Measurements from ENCODE around the gene ST6GALNAC3.

Gene ST6GALNAC3

DNA sequence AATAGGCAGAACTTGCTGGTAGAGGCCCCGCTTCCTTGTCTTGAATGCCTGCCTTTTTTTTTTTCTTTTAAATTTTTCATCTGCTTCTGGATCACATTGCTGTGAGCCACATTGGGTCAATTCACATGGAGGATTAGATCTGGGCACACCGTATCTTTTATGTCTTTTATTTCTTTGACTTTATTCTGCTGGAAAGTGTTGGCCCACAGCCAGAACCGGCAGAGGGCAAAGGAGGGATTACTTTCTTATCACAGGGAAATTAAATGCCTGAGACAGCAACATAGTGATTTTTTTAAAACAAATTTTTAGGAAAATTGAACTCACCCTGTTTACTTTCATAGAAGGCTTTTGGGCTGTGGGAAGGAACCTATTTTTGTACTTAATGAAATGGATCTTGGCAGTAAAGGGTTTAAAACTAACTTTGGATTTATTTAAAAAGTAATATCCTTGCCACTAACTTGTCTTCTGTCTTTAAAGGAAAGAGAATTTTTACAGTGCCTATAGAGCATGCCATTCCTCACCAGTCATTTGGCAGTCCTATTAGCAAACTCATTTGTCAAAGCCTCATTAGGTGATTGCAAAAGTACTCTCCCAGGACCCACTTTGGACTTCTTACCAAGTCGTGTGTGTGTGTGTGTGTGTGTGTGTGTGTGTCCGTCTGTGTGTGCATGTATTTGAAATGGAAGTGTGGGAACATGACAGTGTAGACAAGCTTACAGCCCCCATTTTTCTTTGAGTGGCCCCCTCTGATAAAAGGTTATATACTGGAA is 68.4 kb downstream of the ST6GALNAC3 start:
- no peak for DNase-seq (ENCODE audit: low read depth)

- DNase-seq (ENCODE audit: low read depth) = no peak
Measured at GRCh38 chr1:76144247-76144646, 69.7 kb downstream of the ST6GALNAC3 start.

DNA sequence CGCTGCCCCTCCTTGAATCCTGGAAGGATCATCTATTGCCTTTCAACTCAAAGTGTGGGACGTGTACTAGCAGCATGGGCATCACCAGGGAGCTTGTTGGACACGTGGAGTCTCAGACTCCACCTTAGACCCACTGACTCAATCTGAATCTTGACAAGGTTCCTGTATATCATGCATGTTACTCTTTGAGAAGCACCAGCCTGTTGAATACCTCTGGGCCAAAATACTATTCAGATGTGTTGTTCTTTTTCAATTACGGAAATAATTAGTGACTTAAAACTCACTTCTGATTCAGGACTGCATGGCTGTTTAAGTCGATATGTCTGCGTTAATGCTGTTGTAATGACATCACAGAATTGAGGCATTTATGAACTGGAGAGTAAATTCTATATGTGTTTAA is 70.8 kb downstream of the ST6GALNAC3 start:
- DNase-seq (ENCODE audit: low read depth) = no peak

DNA sequence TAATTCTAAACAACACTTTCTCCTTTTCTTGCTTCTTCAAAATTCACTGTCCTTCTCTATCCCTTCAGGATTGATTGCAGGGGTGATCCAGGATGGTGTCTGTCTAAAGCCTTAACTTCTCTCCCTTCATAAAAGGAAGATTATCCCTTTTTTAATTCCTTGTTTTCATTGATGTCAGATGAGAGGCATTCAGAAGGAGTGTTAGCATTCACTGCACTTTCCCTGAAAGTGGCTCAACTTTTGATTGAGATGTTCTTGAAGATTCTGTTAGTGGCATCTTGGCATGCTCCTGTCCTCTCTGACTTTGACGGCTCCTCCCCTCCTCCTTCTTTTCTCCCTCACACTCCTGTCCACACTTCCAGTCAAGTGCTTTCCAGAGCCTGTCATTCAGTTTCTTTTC is 71.6 kb downstream of the ST6GALNAC3 start:
- DNase-seq (ENCODE audit: low read depth) = no peak

DNA sequence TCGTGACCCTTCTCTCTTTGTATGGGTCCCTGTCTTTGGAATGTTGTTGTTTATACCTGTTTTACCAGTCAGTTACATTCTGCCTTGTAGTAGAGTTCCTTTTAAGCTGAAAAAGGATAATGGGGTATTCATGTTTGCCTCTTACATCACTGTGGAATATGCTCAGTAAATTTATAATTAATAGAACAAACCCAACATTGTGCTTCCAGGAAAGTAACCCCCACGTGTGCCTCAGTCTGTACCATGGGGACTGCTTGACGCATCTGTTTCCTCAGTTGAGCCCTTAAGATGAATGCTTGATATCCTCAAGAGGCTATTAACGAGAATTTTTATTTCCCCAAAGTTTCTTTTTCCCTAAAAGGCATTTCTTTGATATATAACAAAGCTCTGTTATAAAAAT is 73.4 kb downstream of the ST6GALNAC3 start:
- no peak for DNase-seq (ENCODE audit: low read depth)

GRCh38 chr1:76148460-76148859 is 73.9 kb downstream of the ST6GALNAC3 start:
- no peak for DNase-seq (ENCODE audit: low read depth)

GRCh38 chr1:76153841-76154205 is 79.3 kb downstream of the ST6GALNAC3 start:
- DNase-seq (ENCODE audit: low read depth) = no peak

GRCh38 chr1:76154206-76154956 is 79.8 kb downstream of the ST6GALNAC3 start:
- DNase-seq (ENCODE audit: low read depth) = peak; percentile 43

DNA sequence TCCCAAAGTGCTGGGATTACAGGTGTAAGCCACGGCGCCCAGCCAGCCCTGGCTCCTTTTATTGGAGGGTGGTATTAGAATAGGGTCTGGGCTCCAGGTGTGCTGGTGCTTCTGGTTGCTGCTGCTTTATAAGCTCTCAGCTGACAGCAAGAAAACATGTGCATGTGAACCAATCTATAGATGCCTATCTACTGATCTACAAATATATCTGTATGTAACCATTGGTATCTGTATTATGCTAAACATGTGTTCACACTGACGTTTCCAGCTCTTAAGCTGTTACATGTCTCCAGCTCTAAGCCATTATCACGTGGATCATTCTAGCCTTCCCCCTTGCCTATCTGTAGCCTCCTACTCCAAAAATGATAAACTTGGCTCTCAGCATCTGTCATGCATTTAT is 82.4 kb downstream of the ST6GALNAC3 start:
- DNase-seq (ENCODE audit: low read depth) = no peak

- no peak for DNase-seq (ENCODE audit: low read depth)
Measured at GRCh38 chr1:76158126-76158525, 83.6 kb downstream of the ST6GALNAC3 start.

- no peak for DNase-seq (ENCODE audit: low read depth)
Measured at GRCh38 chr1:76160225-76160624, 85.7 kb downstream of the ST6GALNAC3 start.

DNA sequence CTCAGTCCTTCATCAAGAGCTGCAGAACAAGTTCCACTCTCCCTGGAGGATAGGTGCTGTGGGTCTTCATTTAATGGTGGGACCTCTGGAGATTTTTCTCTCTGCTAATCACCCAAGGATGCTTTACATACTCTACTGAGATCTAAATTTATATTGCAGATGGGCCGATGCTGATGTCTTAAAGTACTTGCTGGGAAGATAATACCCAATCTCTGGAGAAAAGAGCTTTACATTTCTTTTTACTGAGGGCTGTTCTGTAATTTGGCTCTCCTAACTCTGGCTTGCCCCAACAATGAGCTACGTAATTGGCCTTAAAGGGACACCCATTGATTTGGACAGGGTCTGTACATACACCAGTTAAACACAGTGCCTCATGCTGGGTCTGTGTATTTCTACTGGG is 86.9 kb downstream of the ST6GALNAC3 start:
- no peak for DNase-seq (ENCODE audit: low read depth)

DNA sequence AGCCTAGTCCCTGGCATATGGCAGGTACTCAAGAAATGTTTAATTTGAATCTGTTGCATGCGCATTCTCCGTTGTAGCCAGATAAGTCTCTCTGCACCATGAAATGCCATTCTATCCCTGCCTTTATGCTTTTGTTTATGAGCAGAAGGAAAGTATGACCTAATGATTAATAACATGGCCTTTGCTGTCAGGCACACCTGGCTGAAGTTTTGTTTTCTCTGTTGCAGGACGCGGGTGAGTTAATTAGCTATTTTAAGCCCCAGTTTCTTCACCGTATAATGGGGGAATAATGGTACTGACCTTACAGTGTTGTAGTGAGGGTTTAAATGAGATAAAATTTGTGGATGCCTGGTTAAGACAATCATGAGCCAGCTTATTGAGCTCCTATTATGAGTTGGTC is 87.7 kb downstream of the ST6GALNAC3 start:
- no peak for DNase-seq (ENCODE audit: low read depth)

DNA sequence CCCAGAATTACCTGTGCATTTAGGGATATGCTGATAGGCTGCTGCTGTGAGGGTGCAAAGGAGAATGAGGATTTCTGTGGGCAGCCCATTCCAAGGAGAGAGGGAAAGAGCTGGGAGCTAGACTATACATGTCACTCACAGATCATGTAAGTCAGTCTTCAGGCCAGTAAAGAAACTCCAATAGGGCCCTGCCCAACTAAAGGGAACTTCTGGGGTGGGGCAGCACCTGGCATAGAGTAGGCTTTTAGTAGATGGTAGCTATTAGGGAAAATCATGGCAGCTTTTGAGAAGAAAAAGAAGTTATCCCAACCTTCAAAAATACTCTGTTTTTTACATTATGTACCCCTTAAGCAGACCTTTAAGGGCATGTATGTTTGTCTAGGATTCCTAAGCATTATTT is 89.6 kb downstream of the ST6GALNAC3 start:
- no peak for DNase-seq (ENCODE audit: low read depth)

DNA sequence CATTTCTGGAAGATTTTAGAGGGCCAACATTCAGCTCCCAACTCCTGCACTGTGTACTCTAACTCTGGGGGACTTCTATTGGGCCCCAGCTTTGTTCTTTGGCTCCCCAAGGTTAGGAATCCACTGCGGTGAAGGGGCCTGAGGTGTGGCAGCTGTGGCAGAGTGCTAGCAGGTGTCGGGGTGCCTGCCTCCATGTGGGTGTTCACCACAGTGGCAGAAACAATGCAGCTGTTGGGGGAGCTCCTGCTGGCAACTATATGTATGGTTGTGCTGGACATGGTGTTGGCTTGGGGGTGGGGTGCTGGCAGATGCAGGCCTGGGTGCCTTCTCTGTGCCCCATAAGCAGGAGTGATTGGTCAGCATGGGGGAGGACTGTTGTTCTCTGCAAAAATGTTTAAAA is 95.5 kb downstream of the ST6GALNAC3 start:
- no peak for DNase-seq (ENCODE audit: low read depth)

DNA sequence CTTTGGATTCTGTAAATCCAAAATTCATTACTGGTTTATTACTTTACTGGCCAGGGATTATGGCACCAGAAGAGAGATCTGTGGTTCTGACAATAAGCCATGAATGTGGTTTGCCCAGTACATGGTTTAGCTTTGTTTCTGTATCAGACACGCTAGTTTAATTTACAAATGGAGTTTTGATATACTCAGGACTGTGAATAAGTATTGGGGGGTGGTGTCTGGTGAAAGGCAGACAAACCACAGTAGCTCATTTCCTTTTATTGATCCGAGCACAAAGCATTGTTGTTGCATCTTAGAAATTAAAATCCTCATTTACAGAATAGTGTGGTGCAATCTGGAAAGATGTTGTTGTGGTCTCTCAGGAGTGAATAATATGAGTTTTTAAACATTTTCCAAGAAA is 96.0 kb downstream of the ST6GALNAC3 start:
- no peak for DNase-seq (ENCODE audit: low read depth)

- DNase-seq (ENCODE audit: low read depth) = no peak
Measured at GRCh38 chr1:76176000-76176399, 101.5 kb downstream of the ST6GALNAC3 start.

GRCh38 chr1:76177615-76178014 is 103.1 kb downstream of the ST6GALNAC3 start:
- no peak for DNase-seq (ENCODE audit: low read depth)

GRCh38 chr1:76179219-76179698 is 104.7 kb downstream of the ST6GALNAC3 start:
- no peak for DNase-seq (ENCODE audit: low read depth)

DNA sequence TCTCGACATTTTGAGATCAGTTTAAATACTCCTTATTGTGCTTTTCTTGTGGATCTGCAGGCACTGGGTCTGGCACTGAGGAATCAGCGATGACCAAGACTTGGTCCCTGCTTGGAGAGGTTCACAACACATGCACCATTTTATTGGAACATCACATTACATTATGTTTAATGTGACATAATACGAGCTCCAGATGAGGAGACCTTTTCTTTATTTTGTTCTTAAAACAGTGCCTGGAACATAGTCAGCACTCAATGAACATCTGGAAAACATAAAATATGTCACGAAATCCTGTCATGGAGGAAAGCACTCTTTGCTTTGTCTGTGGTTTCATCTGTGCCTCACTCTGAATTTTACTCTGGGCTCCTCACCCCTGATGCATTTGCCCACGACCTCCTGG is 110.7 kb downstream of the ST6GALNAC3 start:
- DNase-seq (ENCODE audit: low read depth) = no peak

- no peak for DNase-seq (ENCODE audit: low read depth)
Measured at GRCh38 chr1:76186554-76187170, 112.1 kb downstream of the ST6GALNAC3 start.

GRCh38 chr1:76187436-76187835 is 112.9 kb downstream of the ST6GALNAC3 start:
- no peak for DNase-seq (ENCODE audit: low read depth)

- DNase-seq (ENCODE audit: low read depth) = no peak
Measured at GRCh38 chr1:76189310-76189709, 114.8 kb downstream of the ST6GALNAC3 start.
